ENCODE measurements around the gene SAPCD2. TPM values are rescaled to one million over a fixed set of nuclear protein-coding genes. Genes with fewer than 3 reads are reported as not detected.
"Not testable (repeated sequence)": the region's sequence is repeated elsewhere in the genome, so short reads cannot be mapped to it uniquely, and the experiment has no call there.

The SAPCD2 gene
- total RNA-seq, 1 experiment from 2014 or later, result 8.1 TPM

DNA sequence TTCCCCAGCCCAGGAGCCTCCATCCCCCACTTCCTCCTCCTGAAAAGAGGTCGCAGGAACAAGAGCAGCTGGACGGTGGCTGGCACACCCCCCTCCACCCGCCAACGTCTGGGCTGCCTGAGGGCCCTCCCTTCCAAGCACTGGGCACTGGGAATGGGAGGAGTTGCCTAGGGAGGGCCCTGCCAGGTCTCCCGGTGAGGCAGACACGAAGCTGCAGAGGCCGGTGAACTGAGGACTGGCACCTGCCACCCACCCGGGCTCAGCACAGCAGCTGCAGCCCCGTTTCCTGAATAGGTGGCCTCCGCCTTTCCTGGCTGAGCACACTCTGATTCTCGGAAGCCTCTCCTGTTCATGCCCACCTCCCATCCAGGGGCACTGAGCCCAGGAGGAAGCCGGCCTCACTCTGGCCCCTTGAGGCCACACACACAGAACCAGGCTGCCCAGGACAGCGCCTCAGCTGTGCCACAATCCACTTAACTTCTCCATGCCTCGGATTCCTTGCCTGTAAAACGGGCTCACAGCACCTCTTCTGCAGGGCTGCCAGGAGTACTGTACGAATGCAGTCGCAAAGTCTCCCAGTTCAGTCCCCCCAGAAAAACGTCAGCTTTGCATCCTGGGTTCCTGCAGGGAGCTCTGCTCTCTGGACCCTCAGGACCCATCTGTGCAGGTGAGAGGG is 25.7 kb downstream of the SAPCD2 start:
- no peak for DNase-seq (ENCODE audit: low read depth, low spot score)
- in situ Hi-C loops (cut with HindIII; ENCODE audit: low pct_unique_long_range_greater_than_20kb, low sequenced_read_pairs), result loop anchor here (25.0 kb wide), 1 partner anchor 107 kb away; the partner anchor contains the start of genes C8G and FBXW5

DNA sequence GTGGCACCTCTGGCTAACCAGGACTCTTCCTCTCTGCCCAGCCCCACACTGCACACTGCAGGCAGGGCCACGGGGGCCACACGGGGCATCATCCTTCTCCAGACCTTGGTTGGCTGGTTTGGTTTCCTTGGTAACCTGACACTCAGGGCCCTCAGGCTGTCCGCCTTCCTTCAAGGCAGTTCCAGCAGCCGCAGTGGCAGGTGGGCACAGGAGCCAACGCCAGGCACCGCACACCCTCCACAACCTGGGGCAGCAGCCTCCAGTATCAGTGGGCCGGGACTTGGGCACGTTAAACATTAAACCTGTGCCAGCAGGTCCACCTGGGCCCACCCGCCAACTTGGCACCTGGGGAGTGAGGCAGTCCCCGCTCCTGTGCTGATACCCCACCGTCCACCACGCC is 26.3 kb downstream of the SAPCD2 start:
- in situ Hi-C loops (cut with HindIII; ENCODE audit: low pct_unique_long_range_greater_than_20kb, low sequenced_read_pairs), result loop anchor here (25.0 kb wide), 1 partner anchor 107 kb away; the partner anchor contains the start of genes C8G and FBXW5
- no peak for DNase-seq (ENCODE audit: low read depth, low spot score)

DNA sequence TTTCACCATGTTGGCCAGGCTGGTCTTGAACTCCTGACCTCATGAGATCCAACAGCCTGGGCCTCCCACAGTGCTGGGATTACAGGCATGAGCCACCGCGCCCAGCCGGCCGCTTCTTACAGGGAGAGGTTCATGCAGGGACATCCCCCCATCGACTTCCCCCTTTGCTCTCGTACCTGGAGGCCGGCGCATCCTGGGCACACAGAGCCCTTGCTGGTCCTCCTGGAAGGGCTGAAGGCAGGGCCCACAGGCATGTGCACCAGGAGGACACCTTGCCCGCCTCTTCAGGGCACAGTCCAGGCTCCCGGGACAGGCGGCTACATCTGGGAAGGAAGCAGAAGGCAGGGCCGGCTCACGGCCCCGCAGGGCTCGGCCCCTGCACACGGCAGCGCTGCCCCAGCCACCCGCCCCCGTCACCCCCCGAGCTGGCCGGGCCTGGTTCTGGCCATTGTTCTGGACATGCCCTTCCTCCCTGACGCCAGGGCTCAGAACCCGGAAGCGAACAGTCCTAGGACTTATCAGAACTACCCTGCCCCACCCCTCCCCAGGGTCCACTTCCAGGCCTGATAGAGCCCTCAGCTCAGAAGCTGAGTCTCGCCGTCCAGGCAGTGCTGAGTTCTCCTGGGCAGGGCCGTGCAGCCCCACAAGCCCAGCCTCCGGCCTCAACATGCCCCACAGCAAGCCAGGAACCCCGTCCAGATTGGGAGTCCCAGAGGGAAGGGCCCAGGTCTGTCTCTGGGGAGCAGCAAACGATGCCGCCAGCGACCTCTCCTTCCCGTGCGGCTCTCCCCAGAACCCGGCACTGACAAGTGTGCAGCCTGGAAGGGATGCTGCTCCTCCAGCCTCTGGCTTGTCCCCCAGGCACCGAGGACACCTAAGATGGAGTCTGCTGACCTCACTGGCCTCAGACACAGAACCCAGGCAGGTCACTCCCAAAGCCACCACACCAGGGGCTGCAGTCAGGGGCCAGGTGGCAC is 27.3 kb downstream of the SAPCD2 start:
- DNase-seq (ENCODE audit: low read depth, low spot score), result no peak
- in situ Hi-C loops (cut with HindIII; ENCODE audit: low pct_unique_long_range_greater_than_20kb, low sequenced_read_pairs), result loop anchor here (25.0 kb wide), 1 partner anchor 106 kb away; the partner anchor contains the start of genes C8G and FBXW5

DNA sequence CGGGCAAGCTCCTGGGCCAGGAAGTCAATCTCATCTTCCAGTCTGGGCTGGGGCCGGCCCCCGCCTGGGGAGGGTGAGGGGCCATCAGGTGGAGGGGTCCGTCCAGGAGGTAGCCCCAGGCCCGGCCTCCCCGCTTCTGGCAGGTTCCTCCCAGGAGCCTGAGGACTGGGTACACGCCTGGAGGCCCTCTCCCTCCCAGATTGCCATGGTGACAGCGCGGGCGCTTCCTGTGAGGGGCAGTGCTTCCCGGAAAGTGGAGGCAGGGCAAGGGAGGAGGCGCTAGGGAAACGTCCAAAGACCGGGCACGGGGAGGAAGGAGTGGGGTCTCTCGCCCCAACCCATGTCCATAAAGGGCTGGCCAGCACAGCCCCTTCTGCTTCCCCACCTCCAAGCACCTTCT is 29.2 kb downstream of the SAPCD2 start:
- in situ Hi-C loops (cut with HindIII; ENCODE audit: low pct_unique_long_range_greater_than_20kb, low sequenced_read_pairs), result loop anchor here (25.0 kb wide), 1 partner anchor 104 kb away; the partner anchor contains the start of genes C8G and FBXW5
- no peak for DNase-seq (ENCODE audit: low read depth, low spot score)

DNA sequence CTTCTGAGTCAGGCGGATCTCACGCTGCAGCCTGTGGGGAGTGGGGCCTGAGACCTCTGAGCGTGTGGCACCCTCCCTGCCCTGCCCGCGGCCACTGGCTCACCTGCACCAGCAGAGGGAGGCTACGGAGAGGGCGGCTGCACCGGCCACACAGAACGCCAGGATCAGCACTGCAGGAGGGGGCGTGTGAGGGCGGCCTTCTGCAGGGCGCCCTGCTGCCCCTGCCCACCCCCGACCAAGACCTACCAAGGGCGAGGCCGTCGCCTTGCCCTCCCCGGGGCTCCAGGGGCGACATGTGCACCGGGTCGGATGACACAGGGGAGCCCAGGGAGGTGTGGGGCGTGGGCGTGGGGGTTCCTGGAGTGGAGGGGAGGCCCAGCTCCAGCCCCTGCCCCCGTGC is 29.8 kb downstream of the SAPCD2 start:
- in situ Hi-C loops (cut with HindIII; ENCODE audit: low pct_unique_long_range_greater_than_20kb, low sequenced_read_pairs), result loop anchor here (25.0 kb wide), 1 partner anchor 103 kb away; the partner anchor contains the start of genes C8G and FBXW5
- DNase-seq (ENCODE audit: low read depth, low spot score), result no peak

DNA sequence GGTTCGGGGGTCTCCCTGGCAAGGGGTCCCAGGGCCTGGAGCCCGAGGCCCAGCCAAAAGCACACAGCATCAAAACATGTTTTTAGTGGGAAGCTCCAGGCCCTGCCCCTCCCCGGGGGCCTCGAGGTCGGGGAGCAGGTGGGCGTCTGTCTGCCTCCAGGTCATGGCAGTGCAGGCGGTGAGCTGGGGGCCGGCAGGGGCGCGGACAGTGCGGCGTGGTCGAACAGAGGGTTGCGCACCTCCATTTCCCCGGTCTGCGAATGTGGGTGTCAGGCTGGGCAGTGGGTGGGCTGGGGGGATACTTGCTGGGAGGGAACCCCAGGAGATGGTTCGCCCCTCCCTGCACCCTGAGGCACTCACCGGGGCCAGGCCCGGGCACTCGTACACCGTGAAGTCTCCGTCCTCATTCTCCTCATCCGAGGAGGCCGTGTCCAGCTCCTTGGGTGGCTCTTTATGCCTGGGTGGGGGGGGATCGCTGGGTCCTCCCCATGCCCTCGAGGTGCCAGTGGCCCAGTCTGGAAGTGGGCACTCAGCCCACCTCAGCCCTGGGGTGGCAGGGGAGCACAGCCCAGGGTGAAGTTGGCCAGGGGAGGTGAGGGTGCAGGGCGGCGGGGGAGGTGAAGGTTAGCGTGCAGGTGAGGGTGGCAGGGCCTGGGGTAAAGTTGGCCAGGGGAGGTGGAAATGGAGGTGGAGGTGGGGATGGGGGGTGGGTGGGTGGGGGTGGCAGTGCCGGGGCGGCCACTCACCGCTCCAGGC is 30.6 kb downstream of the SAPCD2 start:
- no peak for DNase-seq (ENCODE audit: low read depth, low spot score)
- in situ Hi-C loops (cut with HindIII; ENCODE audit: low pct_unique_long_range_greater_than_20kb, low sequenced_read_pairs), result loop anchor here (25.0 kb wide), 1 partner anchor 102 kb away; the partner anchor contains the start of genes C8G and FBXW5

DNA sequence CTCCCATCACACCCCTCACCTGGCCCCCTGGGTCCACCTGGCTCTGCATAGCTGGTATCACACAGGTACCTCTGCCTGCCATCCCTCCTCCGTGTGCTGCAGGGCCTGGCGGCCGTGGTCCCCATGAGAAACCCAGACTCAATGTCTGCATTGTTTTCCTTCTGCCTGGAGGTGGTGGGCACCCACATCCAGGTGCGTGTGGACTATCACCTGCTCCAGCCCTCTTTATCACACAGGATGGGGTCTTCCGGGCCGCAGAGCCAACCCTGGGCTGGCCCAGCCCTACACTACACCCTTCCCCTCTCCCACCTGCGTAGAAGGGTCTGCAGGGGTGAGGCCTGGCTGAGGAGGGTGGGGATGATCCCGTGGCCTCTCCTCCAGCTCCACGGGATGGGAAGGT is 31.4 kb downstream of the SAPCD2 start:
- DNase-seq (ENCODE audit: low read depth, low spot score), result no peak
- in situ Hi-C loops (cut with HindIII; ENCODE audit: low pct_unique_long_range_greater_than_20kb, low sequenced_read_pairs), result loop anchor here (25.0 kb wide), 1 partner anchor 102 kb away; the partner anchor contains the start of genes C8G and FBXW5

DNA sequence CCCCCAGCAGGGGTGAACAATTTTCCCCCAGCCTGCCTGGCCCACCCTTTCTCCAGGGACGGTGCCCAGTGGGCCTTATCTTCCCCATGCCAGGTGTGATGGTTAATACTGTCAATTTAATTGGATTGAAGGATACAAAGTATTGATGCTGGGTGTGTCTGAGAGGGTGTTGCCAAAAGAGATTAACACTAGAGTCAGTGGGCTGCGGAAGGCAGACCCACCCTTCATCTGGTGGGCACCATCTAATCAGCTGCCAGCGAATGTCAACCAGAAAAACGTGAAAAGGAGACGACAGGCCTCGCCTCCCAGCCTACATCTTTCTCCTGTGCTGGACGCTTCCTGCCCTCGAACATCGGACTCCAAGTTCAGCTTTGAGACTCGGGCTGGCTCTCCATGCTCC is 32.9 kb downstream of the SAPCD2 start:
- in situ Hi-C loops (cut with HindIII; ENCODE audit: low pct_unique_long_range_greater_than_20kb, low sequenced_read_pairs), result loop anchor here (25.0 kb wide), 1 partner anchor 100 kb away; the partner anchor contains the start of genes C8G and FBXW5
- no peak for DNase-seq (ENCODE audit: low read depth, low spot score)

DNA sequence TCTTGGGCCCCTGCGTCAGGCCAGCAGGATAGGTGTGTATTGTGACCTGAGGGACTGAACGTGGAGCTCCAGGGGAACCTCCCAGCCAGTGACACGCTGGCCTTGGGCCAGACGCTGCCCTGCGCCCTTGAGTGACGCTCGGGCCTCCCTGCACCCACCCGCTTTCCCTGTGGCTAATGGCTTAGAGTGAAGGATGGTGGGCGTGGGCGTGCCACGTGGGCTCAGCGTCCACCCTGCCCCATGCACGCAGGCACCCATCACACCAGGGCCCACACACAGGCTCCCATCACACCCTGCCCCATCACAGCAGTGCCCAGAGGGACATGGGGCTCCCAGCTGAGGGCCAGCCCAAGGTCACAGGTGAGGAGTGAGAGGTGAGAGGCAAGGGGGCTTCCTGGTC is 33.3 kb downstream of the SAPCD2 start:
- DNase-seq (ENCODE audit: low read depth, low spot score), result no peak
- in situ Hi-C loops (cut with HindIII; ENCODE audit: low pct_unique_long_range_greater_than_20kb, low sequenced_read_pairs), result loop anchor here (25.0 kb wide), 1 partner anchor 100 kb away; the partner anchor contains the start of genes C8G and FBXW5

DNA sequence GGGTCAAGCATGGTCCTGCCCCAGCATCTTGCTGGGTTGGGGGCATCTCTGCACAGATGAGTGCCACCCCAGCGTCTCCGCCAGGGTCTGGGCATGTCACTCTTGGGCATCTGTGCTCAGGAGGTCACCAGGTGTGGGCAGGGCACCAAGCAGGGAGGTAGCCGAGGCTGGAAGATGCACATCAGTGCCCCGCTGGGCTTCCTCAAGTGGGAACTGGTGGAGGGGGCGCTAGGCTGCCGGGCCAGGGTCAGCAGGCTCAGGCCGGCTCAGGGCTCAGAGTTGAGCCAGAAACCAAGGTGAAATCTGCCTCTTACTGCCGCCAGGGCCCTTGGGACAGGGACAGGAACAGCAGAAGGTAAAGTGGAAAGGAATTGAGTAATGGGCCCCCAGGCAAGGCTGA is 34.4 kb downstream of the SAPCD2 start:
- DNase-seq (ENCODE audit: low read depth, low spot score), result no peak
- in situ Hi-C loops (cut with HindIII; ENCODE audit: low pct_unique_long_range_greater_than_20kb, low sequenced_read_pairs), result loop anchor here (25.0 kb wide), 1 partner anchor 99 kb away; the partner anchor contains the start of genes C8G and FBXW5

DNA sequence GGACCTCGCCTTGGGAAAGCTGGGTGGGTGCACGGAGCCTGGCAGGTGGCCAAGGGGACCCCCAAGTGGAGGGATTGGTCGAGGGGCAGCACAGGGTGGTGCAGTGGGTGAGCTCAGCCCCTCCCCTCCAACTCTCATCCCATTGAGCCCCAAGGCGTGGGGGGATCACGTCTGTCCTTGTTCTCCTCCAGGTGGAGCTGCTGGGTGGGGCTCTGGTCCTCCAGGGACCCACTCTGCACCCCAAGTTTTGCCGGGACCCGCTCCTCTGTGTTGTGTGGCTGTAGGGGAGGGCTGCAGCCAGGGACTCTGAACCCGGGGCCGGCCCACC is 34.9 kb downstream of the SAPCD2 start:
- DNase-seq (ENCODE audit: low read depth, low spot score), result no peak
- in situ Hi-C loops (cut with HindIII; ENCODE audit: low pct_unique_long_range_greater_than_20kb, low sequenced_read_pairs), result loop anchor here (25.0 kb wide), 1 partner anchor 98 kb away; the partner anchor contains the start of genes C8G and FBXW5

DNA sequence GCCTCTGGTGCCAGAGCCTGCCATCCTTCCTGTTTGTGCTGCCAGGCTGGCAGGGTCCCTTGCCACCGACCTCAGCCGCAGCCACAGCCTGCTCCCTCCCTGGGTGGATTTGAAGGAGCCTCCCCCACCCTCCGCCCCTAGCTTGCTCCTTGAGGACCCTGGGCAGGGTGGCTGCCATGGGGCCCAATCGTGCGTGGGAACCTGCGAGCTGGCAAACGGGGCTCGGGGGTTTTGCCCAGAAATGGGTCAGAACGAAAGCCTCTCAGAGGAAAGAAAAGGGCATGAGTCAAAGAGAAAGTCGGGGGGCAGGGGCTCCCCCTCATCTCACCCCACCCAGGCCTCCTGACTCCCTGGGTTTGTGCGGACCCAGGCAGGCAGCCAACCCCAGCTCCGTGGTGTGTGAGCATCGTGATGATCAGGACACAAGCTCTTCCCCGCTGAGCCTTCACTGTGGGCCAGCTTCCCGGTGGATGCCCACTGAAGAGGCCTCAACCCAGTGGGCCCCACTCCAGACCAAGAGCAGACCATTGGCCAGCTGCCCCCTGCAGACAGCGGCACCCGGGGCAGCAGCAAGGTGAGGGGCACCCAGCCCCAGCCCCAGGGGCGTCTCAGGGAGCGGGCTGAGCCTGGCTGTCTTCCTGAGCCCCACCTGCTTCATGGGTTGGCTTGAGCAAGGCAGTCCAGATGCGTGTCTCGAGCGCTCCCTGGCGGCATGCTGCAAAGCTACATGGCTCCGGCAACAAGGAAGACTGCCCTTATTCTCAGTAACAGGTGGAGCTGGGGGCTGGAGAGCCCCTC is 35.4 kb downstream of the SAPCD2 start:
- in situ Hi-C loops (cut with HindIII; ENCODE audit: low pct_unique_long_range_greater_than_20kb, low sequenced_read_pairs), result loop anchor here (25.0 kb wide), 1 partner anchor 98 kb away; the partner anchor contains the start of genes C8G and FBXW5
- peak; percentile 84 for DNase-seq (ENCODE audit: low read depth, low spot score)

DNA sequence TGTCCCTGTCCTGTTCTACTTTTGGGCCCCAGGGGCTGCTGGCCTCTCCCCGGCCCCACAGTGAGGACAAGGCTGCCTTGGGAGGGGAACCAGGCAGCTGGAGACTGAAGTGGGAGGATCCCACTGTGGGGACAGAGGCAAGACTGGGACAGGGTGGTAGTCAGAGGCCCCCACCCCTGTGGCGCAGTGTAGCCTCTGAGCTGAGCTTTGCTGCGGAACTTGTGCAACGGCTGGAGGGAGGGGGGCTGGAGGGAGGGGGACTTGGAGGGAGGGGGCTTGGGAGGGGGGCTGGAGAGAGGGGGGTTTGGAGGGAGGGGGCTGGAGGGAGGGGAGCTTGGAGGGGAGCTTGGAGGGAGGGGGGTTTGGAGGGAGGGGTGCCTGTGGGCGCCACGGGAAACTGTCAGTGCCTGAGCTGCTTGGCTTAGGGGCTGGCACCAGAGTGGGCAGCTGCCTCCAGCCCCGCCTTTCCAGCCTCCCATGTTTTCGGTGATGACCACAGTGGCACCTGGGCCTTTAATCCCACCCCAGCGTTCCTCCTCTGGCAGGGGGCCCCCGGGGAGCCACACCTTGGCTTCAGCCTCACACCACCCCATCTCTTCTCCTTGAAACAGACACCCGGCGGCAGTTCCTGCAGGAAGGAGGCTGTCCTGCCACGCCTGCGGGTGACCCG is 36.2 kb downstream of the SAPCD2 start:
- no peak for DNase-seq (ENCODE audit: low read depth, low spot score)

DNA sequence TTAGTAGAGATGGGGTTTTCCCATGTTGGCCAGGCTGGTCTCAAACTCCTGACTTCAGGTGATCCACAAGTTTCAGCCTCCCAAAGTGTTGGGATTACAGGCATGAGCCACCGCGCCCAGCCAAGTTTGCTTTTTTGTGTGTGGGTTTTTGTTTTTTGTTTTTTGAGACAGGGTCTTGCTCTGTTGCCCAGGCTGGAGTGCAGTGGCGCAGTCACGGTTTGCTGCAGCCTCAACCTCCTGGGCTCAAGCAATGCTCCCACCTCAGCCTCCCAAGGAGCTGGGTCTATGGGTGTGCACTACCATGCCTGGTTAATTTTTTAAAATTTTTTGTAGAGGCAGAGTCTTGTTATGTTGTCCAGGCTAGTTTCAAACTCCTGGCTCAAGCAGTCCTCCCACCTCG is 36.9 kb downstream of the SAPCD2 start:
- in situ Hi-C loops (cut with HindIII; ENCODE audit: low pct_unique_long_range_greater_than_20kb, low sequenced_read_pairs), result loop anchor here (25.0 kb wide), 1 partner anchor 96 kb away; the partner anchor contains the start of genes C8G and FBXW5
- DNase-seq (ENCODE audit: low read depth, low spot score), result not testable (repeated sequence)

More for the DNA sequence above, 36.2 kb downstream of the SAPCD2 start:
- in situ Hi-C loops (cut with HindIII; ENCODE audit: low pct_unique_long_range_greater_than_20kb, low sequenced_read_pairs), result loop anchor here (25.0 kb wide), 1 partner anchor 97 kb away; the partner anchor contains the start of genes C8G and FBXW5

DNA sequence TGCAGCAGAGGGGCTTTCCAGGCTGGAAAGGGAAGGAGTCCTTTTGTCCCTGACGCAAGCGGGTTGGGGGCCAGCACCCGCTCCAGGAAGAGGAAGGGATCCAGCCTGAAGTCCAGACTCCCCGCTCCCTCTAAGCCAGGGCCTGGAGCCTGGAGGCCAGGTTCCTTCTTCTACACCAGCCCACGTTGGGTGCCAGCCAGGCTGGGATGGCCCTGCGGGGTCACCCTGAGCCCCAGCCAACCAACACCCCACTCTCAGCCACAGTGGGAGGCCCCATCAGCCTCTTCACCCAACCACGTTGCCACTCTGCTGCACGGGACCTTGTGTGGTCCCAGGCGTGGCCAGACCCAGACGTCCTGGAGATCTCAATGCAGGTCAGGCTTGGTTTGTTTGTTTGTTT is 37.5 kb downstream of the SAPCD2 start:
- DNase-seq (ENCODE audit: low read depth, low spot score), result no peak
- in situ Hi-C loops (cut with HindIII; ENCODE audit: low pct_unique_long_range_greater_than_20kb, low sequenced_read_pairs), result loop anchor here (25.0 kb wide), 1 partner anchor 96 kb away; the partner anchor contains the start of genes C8G and FBXW5

All from SK-MEL-5 (cell line).